Upper lobe of right lung (tissue), 1 donor: Measurements from ENCODE around the gene NKX2-2. TPM values are rescaled to one million over a fixed set of nuclear protein-coding genes. Genes with fewer than 3 reads are reported as not detected.

Experiments used
- ATAC-seq: fragments of 200-7000 bp; cut with Tn5 transposase; one replicate; pipeline ENCODE4 v1.9.1; 2020; ENCODE audit warnings: mild to moderate bottlenecking, moderate library complexity
- DNase-seq: peaks from one replicate; pipeline ENCODE4 v3.0.0-alpha.2; 2020
- H3K27ac ChIP-seq: fragments of 200-600 bp; one replicate; pipeline ENCODE4 v1.8.0; 2022
- H3K27me3 ChIP-seq: fragments of 200-600 bp; one replicate; pipeline ENCODE4 v1.8.0; 2022; ENCODE audit warnings: mild to moderate bottlenecking
- H3K36me3 ChIP-seq: fragments of 200-600 bp; one replicate; pipeline ENCODE4 v1.8.0; 2022
- H3K4me1 ChIP-seq: fragments of 200-600 bp; one replicate; pipeline ENCODE4 v1.8.0; 2022
- H3K4me3 ChIP-seq: fragments of 200-600 bp; one replicate; pipeline ENCODE4 v1.8.0; 2022; ENCODE audit warnings: mild to moderate bottlenecking
- H3K9me3 ChIP-seq: fragments of 200-600 bp; one replicate; pipeline ENCODE4 v1.8.0; 2022
- intact Hi-C: fragments of 100-400 bp; cut with DNase I; formaldehyde crosslinking; loops from one replicate; pipeline ENCODE4 v1.11.0; 2022
- total RNA-seq: library from RNA; stranded (reverse); fragmentation: NEBNext Ultra II Directional; extraction: Animal tissue kit (Norgen Biotek cat#: 25700); gene quantifications from one replicate; pipeline ENCODE4 v1.2.1, GENCODE V29; 2021
- TF ChIP-seq, protein P1 (sequence below): fragments of 200-600 bp; IDR thresholded peaks from one replicate; pipeline ENCODE4 v1.8.0; 2022; ENCODE audit warnings: antibody characterized with exemption
- donor health status: DM: no; HTN: yes; CAD: no; lungs with severe emphysema.

The NKX2-2 gene
- total RNA-seq, 1 donor from 2014 or later = not detected

- Histone ChIP-seq H3K36me3 (no peaks in the 10 kb centered on the region), H3K27ac (no peak overlapping the region), H3K27me3 (peaks cover 100% of the 10 kb centered on the region), H3K4me1 (peaks cover 34% of the 10 kb centered on the region), H3K9me3 (no peaks in the 10 kb centered on the region), H3K4me3 (no peak overlapping the region)
- TF ChIP-seq, protein P1, sequence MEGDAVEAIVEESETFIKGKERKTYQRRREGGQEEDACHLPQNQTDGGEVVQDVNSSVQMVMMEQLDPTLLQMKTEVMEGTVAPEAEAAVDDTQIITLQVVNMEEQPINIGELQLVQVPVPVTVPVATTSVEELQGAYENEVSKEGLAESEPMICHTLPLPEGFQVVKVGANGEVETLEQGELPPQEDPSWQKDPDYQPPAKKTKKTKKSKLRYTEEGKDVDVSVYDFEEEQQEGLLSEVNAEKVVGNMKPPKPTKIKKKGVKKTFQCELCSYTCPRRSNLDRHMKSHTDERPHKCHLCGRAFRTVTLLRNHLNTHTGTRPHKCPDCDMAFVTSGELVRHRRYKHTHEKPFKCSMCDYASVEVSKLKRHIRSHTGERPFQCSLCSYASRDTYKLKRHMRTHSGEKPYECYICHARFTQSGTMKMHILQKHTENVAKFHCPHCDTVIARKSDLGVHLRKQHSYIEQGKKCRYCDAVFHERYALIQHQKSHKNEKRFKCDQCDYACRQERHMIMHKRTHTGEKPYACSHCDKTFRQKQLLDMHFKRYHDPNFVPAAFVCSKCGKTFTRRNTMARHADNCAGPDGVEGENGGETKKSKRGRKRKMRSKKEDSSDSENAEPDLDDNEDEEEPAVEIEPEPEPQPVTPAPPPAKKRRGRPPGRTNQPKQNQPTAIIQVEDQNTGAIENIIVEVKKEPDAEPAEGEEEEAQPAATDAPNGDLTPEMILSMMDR = no peak
- intact Hi-C loops = no loop called here
- DNase-seq (no peak), ATAC-seq (no peak)
Measured at GRCh38 chr20:21516861-21517565, 3.1 kb upstream of the NKX2-2 start.

GRCh38 chr20:21516180-21516567, 2.3 kb upstream of the NKX2-2 start:
- TF ChIP-seq, protein P1 = no peak
- Histone ChIP-seq H3K4me1 (peaks cover 36% of the 10 kb centered on the region), H3K27ac (no peak overlapping the region), H3K27me3 (peaks cover 100% of the 10 kb centered on the region), H3K36me3 (no peaks in the 10 kb centered on the region), H3K9me3 (no peaks in the 10 kb centered on the region), H3K4me3 (no peak overlapping the region)
- DNase-seq (no peak), ATAC-seq (no peak)
- intact Hi-C loops = no loop called here

- no peak overlapping the region for H3K4me3 ChIP-seq
- intact Hi-C loops = no loop called here
- TF ChIP-seq, protein P1 = no peak
- DNase-seq (no peak), ATAC-seq (no peak)
- H3K27ac ChIP-seq = no peak overlapping the region
- peaks cover 42% of the 10 kb centered on the region for H3K4me1 ChIP-seq
- no peaks in the 10 kb centered on the region for H3K36me3 ChIP-seq
- peaks cover 100% of the 10 kb centered on the region for H3K27me3 ChIP-seq
- no peaks in the 10 kb centered on the region for H3K9me3 ChIP-seq
Measured at GRCh38 chr20:21515300-21516179, 1.7 kb upstream of the NKX2-2 start.

GRCh38 chr20:21514553-21515251, 838 bp upstream of the NKX2-2 start:
- DNase-seq = no peak
- Histone ChIP-seq H3K36me3 (no peaks in the 10 kb centered on the region), H3K9me3 (no peaks in the 10 kb centered on the region), H3K27ac (no peak overlapping the region), H3K4me1 (peaks cover 50% of the 10 kb centered on the region), H3K4me3 (no peak overlapping the region), H3K27me3 (peaks cover 100% of the 10 kb centered on the region)
- TF ChIP-seq, protein P1 = no peak
- intact Hi-C loops = no loop called here
- ATAC-seq = no peak

DNA sequence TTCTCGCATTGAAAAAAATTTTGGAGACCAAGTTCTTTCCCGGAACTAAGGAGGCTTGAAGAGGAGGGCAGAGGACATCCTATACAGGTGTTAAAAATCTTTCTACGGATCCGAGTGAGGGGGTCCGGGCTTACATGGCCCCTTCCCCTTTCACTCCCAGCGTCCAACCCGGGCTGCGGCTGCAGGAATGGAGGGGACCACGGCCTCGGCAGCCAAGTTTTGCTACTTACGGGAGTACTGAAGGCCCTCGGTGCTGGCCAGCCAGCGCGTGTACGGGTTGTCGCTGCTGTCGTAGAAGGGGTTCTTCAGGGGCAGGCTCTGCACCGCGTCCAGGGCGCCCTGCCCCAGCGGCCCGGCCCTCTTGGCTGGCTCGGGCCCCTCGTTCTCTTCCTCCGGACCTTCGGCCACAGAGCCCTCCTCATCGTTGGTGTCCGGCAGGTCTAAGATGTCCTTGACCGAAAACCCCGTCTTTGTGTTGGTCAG, 642 bp downstream of the NKX2-2 start:
- ATAC-seq (no peak), DNase-seq (no peak)
- Histone ChIP-seq H3K4me3 (peak overlapping the region; percentile 23), H3K4me1 (peaks cover 46% of the 10 kb centered on the region), H3K36me3 (no peaks in the 10 kb centered on the region), H3K27ac (no peak overlapping the region), H3K9me3 (no peaks in the 10 kb centered on the region), H3K27me3 (peaks cover 100% of the 10 kb centered on the region)
- TF ChIP-seq, protein P1 = no peak
- intact Hi-C loops = no loop called here
